Gastrocnemius medialis (tissue), 4 donors: ENCODE data around the gene USP7.

Experiments
- POLR2A ChIP-seq, 2 donors: fragments of 450-650 bp; IDR thresholded peaks; one replicate each; pipeline ENCODE4 v1.6.1; 2017; ENCODE audit warnings: antibody characterized with exemption in 2 of 2, mild to moderate bottlenecking in 2 of 2, moderate library complexity in 2 of 2
- TF ChIP-seq, protein P1 (sequence below), 5 experiments: fragments of 450-650 bp in 3 of 5; fragments of 200-600 bp in 2 of 5; sonication (generic) in 2 of 5; IDR thresholded peaks in 4 of 5; conservative IDR thresholded peaks in 1 of 5; 1 replicate in 4 of 5; 2 replicates in 1 of 5; pipeline ENCODE4 v1.5.1; 2016 to 2019; ENCODE audit warnings: antibody characterized with exemption in 5 of 5, mild to moderate bottlenecking in 3 of 5, moderate library complexity in 3 of 5

DNA sequence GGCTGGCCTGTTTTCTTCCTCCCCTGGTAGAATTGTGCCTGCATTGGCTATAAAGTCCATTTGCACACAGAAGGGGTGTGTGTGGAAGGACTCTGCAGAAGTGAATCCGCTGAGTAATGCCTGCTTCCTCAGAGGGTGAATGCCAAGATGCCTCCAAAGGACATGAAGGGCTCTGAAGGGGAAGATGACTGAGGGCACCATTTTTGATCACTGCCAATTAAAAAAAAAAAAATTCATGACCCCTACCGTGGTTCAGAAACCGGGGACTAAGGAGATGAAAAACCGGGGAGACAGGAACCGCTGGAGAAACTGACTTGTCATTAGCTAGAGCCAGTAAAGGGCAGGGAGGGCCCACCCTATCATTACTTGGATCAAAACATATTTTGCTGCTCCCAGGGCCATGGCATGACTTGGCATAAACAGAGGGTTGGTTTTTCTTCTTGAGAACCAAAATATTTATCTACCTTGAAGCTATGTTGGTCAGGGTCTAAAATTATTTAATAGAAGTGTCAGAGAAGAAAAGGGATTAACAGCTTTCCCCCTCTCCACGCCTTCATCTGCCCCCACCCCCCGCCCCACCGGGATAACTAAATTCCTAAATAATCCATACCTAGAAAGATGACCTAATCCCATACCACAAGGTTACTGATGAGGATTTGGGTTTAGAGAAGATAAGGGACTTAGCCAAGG is 3.6 kb upstream of the USP7 start:
- TF ChIP-seq, protein P1, sequence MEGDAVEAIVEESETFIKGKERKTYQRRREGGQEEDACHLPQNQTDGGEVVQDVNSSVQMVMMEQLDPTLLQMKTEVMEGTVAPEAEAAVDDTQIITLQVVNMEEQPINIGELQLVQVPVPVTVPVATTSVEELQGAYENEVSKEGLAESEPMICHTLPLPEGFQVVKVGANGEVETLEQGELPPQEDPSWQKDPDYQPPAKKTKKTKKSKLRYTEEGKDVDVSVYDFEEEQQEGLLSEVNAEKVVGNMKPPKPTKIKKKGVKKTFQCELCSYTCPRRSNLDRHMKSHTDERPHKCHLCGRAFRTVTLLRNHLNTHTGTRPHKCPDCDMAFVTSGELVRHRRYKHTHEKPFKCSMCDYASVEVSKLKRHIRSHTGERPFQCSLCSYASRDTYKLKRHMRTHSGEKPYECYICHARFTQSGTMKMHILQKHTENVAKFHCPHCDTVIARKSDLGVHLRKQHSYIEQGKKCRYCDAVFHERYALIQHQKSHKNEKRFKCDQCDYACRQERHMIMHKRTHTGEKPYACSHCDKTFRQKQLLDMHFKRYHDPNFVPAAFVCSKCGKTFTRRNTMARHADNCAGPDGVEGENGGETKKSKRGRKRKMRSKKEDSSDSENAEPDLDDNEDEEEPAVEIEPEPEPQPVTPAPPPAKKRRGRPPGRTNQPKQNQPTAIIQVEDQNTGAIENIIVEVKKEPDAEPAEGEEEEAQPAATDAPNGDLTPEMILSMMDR (IDR thresholded peaks at IDR 0.05 in 4 of 5, conservative IDR thresholded peaks at IDR 0.05 in 1 of 5): no peak
- no peak for TF ChIP-seq POLR2A (IDR thresholded peaks at IDR 0.05)
